Peyer's patch (tissue), 4 donors: ENCODE results near the gene PHC3.

Experiments
- CTCF ChIP-seq, 6 experiments: fragments of 450-650 bp in 4 of 6; fragments of 200-600 bp in 2 of 6; sonication (generic) in 1 of 6; IDR thresholded peaks; one replicate each; pipeline ENCODE4 v1.5.1; 2017 to 2019; ENCODE audit warnings: antibody characterized with exemption in 6 of 6, mild to moderate bottlenecking in 3 of 6, moderate library complexity in 1 of 6
- POLR2A ChIP-seq, 2 donors: fragments of 450-650 bp; IDR thresholded peaks; one replicate each; pipeline ENCODE4 v1.5.1; 2017; ENCODE audit warnings: antibody characterized with exemption in 2 of 2, mild to moderate bottlenecking in 2 of 2, moderate library complexity in 2 of 2

- TF ChIP-seq CTCF (IDR thresholded peaks at IDR 0.05), result no peak
- TF ChIP-seq POLR2A (IDR thresholded peaks at IDR 0.05), result no peak
Observed at GRCh38 chr3:170095771-170096170, 85.8 kb downstream of the PHC3 start.
